OCI-LY7 (cell line): Measurements from ENCODE around the gene AMIGO2. TPM values are rescaled to one million over a fixed set of nuclear protein-coding genes. Genes with fewer than 3 reads are reported as not detected.

Experiments used
- BruUV-seq: library from RNA; stranded (reverse); fragments of 400-500 nt; replicated peaks from 2 replicates; lab custom pipeline; 2021; lab: Mats Ljungman, UMichigan
- CTCF ChIA-PET: fragments of 300-600 bp; sonication (Branson Sonifier 250); formaldehyde crosslinking; loops from one replicate; lab custom pipeline; 2022; ENCODE audit warnings: antibody characterized with exemption; ENCODE audit not compliant: unreplicated experiment; lab: Charles Lee
- POLR2A ChIA-PET: fragments of 300-600 bp; sonication (Branson Sonifier 250); formaldehyde crosslinking; loops from one replicate; lab custom pipeline; 2022; ENCODE audit warnings: antibody characterized with exemption; lab: Charles Lee
- DNase-seq: peaks from one replicate; pipeline ENCODE4 v3.0.0-alpha.2; 2015; ENCODE audit warnings: low spot score
- H2AFZ ChIP-seq: fragments of 200-600 bp; sonication (generic), shearing (Covaris generic); 2 replicates; pipeline ENCODE4 v1.6.1; 2014; ENCODE audit warnings: mild to moderate bottlenecking, antibody characterized with exemption, low read length, moderate library complexity
- H3K27ac ChIP-seq: fragments of 200-600 bp; sonication (generic); 2 replicates; pipeline ENCODE4 v1.5.1; 2014; ENCODE audit warnings: mixed run types, low read depth, mild to moderate bottlenecking, moderate library complexity, low read length, inconsistent platforms; ENCODE audit not compliant: poor library complexity, severe bottlenecking
- H3K36me3 ChIP-seq: fragments of 200-600 bp; sonication (generic); 2 replicates; pipeline ENCODE4 v1.6.1; 2014; ENCODE audit warnings: mild to moderate bottlenecking, antibody characterized with exemption, low read length, moderate library complexity, mixed read lengths; ENCODE audit not compliant: insufficient read depth
- H3K4me1 ChIP-seq: fragments of 200-600 bp; sonication (generic); 2 replicates; pipeline ENCODE4 v1.5.1; 2014; ENCODE audit warnings: mild to moderate bottlenecking, low read length; ENCODE audit not compliant: insufficient read depth, poor library complexity, severe bottlenecking
- H3K4me2 ChIP-seq: fragments of 200-600 bp; sonication (generic); 2 replicates; pipeline ENCODE4 v1.6.1; 2014; ENCODE audit warnings: mild to moderate bottlenecking, low read length
- H3K4me3 ChIP-seq: fragments of 200-600 bp; sonication (generic); 2 replicates; pipeline ENCODE4 v1.5.1; 2014; ENCODE audit warnings: mild to moderate bottlenecking, low read depth, low read length; ENCODE audit not compliant: poor library complexity, severe bottlenecking
- H3K79me2 ChIP-seq: fragments of 200-600 bp; sonication (generic); 2 replicates; pipeline ENCODE4 v1.6.1; 2016; ENCODE audit warnings: low read depth, mild to moderate bottlenecking, low read length, moderate library complexity, mixed read lengths; ENCODE audit not compliant: insufficient read depth
- H3K9me2 ChIP-seq: fragments of 200-600 bp; sonication (generic); 2 replicates; pipeline ENCODE4 v1.6.1; 2016; ENCODE audit warnings: mild to moderate bottlenecking, low read length, mixed read lengths; ENCODE audit not compliant: insufficient read depth
- H3K9me3 ChIP-seq: fragments of 200-600 bp; sonication (generic); 2 replicates; pipeline ENCODE4 v1.6.1; 2014; ENCODE audit warnings: mild to moderate bottlenecking, mixed run types, low read length, mixed read lengths
- H4K20me1 ChIP-seq: fragments of 200-600 bp; sonication (generic); 2 replicates; pipeline ENCODE4 v1.6.1; 2014; ENCODE audit warnings: mild to moderate bottlenecking, antibody characterized with exemption, low read length, moderate library complexity, mixed read lengths; ENCODE audit not compliant: insufficient read depth
- CTCF ChIP-seq: fragments of 200-600 bp; sonication (generic); conservative IDR thresholded peaks from 2 replicates; pipeline ENCODE4 v1.5.1; 2014; ENCODE audit warnings: mild to moderate bottlenecking, antibody characterized with exemption, low read length, moderate library complexity, mixed read lengths
- EZH2phosphoT487 ChIP-seq: fragments of 200-600 bp; sonication (generic); IDR thresholded peaks from 2 replicates; pipeline ENCODE4 v1.6.1; 2018; ENCODE audit warnings: low read depth, borderline replicate concordance, mild to moderate bottlenecking, mixed run types, antibody characterized with exemption, low read length, moderate library complexity, mixed read lengths
- intact Hi-C: fragments of 100-400 bp; cut with micrococcal nuclease; formaldehyde crosslinking; loops from one replicate; pipeline ENCODE4 v1.10.0; 2022; ENCODE audit not compliant: unreplicated experiment
- total RNA-seq, 2 experiments: library from RNA; depleted of rRNA in 1 of 2; stranded (reverse); fragments of >200 nt in 1 of 2; shearing (Covaris generic) in 1 of 2; gene quantifications; 2 replicates each; pipeline ENCODE4 v1.2.3, GENCODE V29; 2014 to 2022

The AMIGO2 gene
- total RNA-seq, 2 experiments from 2014 or later: not detected

- DNase-seq: no peak
- H2AFZ ChIP-seq: no peak overlapping the region
- H3K4me1 ChIP-seq: no peaks in the 10 kb centered on the region
- BruUV-seq: no TSS peak
- no peaks in the 10 kb centered on the region for H3K79me2 ChIP-seq
- no peak overlapping the region for H3K4me3 ChIP-seq
- no peaks in the 10 kb centered on the region for H4K20me1 ChIP-seq
- H3K9me2 ChIP-seq: no peaks in the 10 kb centered on the region
- H3K36me3 ChIP-seq: no peaks in the 10 kb centered on the region
- H3K27ac ChIP-seq: no peak overlapping the region
- intact Hi-C loops: no loop called here
- POLR2A ChIA-PET: interaction anchor here (0.5 to 0.7 kb wide), 5 partner anchors 117 to 1091 kb away, joined by 3 to 5 read pairs (median 3); no protein-coding TSS in a partner anchor
- H3K9me3 ChIP-seq: no peaks in the 10 kb centered on the region
- TF ChIP-seq CTCF (no peak), EZH2phosphoT487 (no peak)
- CTCF ChIA-PET: no interaction called here
- H3K4me2 ChIP-seq: peak overlapping the region; percentile 34; the same call in 1 of the 2 replicates
Measured at GRCh38 chr12:47085815-47086252, 6.1 kb upstream of the AMIGO2 start.

GRCh38 chr12:47084172-47084571 is 4.4 kb upstream of the AMIGO2 start:
- intact Hi-C loops: loop anchor here (5.0 kb wide), 1 partner anchor 108 kb away; no protein-coding TSS in a partner anchor
- no peaks in the 10 kb centered on the region for H3K9me3 ChIP-seq
- no peak for TF ChIP-seq CTCF
- TF ChIP-seq EZH2phosphoT487: no peak
- H3K4me2 ChIP-seq: no peak overlapping the region
- ChIA-PET CTCF (no interaction called here), POLR2A (no interaction called here)
- DNase-seq: no peak
- H3K36me3 ChIP-seq: no peaks in the 10 kb centered on the region
- H3K27ac ChIP-seq: no peak overlapping the region
- no peaks in the 10 kb centered on the region for H3K9me2 ChIP-seq
- no peak overlapping the region for H3K4me3 ChIP-seq
- no TSS peak for BruUV-seq
- no peaks in the 10 kb centered on the region for H3K4me1 ChIP-seq
- H2AFZ ChIP-seq: no peak overlapping the region
- H4K20me1 ChIP-seq: no peaks in the 10 kb centered on the region
- no peaks in the 10 kb centered on the region for H3K79me2 ChIP-seq

- no peak for DNase-seq
- no peak overlapping the region for H2AFZ ChIP-seq
- no TSS peak for BruUV-seq
- no peaks in the 10 kb centered on the region for H3K36me3 ChIP-seq
- H3K4me1 ChIP-seq: no peaks in the 10 kb centered on the region
- no peaks in the 10 kb centered on the region for H3K9me2 ChIP-seq
- H3K4me3 ChIP-seq: no peak overlapping the region
- H4K20me1 ChIP-seq: no peaks in the 10 kb centered on the region
- CTCF ChIA-PET: no interaction called here
- no peaks in the 10 kb centered on the region for H3K9me3 ChIP-seq
- H3K4me2 ChIP-seq: no peak overlapping the region
- TF ChIP-seq EZH2phosphoT487: no peak
- no peak for TF ChIP-seq CTCF
- no peaks in the 10 kb centered on the region for H3K79me2 ChIP-seq
- H3K27ac ChIP-seq: no peak overlapping the region
- POLR2A ChIA-PET: interaction anchor here (0.7 kb wide), 1 partner anchor 262 kb away, joined by 3 read pairs; no protein-coding TSS in a partner anchor
- intact Hi-C loops: loop anchor here (5.0 kb wide), 1 partner anchor 109 kb away; no protein-coding TSS in a partner anchor
Measured at GRCh38 chr12:47082796-47083621, 3.2 kb upstream of the AMIGO2 start.
